ENCODE measurements around the gene FLT1. TPM values are rescaled to one million over a fixed set of nuclear protein-coding genes. Genes with fewer than 3 reads are reported as not detected.

FLT1 gene
- total and polyA plus RNA-seq, 2 of the 13 experiments (the other 11 are each of a cell fraction or from before 2014, with no cell fraction given) = 0.02 TPM; not detected in 1

- WGBS (ENCODE audit: low lambda C conversion rate) = 87% methylated on average over 10 of the region's 10 CpGs
- TF ChIP-seq ARNT (IDR thresholded peaks at IDR 0.05) (no peak), ARID2 (CRISPR knock-in tag; IDR thresholded peaks at IDR 0.05; ENCODE audit: borderline replicate concordance) (no peak)
- Histone ChIP-seq H3K4me1 (ENCODE audit: insufficient read depth, low read length) (no peaks in the 10 kb centered on the region), H3K36me3 (replicated peaks in 1 of 2; ENCODE audit: control insufficient read depth in 1 of 2, insufficient read depth in 2 of 2, low read length in 2 of 2) (no peaks in the 10 kb centered on the region; a peak in 1 of 5 replicates), H3K27me3 (ENCODE audit: control insufficient read depth in 1 of 2, insufficient read depth in 2 of 2, low read length in 2 of 2) (no peaks in the 10 kb centered on the region), H3K79me2 (ENCODE audit: insufficient read depth, low read length) (no peaks in the 10 kb centered on the region), H3K27ac (ENCODE audit: extremely low read length, insufficient read depth, low read length) (no peak overlapping the region), H3K4me2 (ENCODE audit: low read depth, low read length) (no peak overlapping the region), H3K4me3 (replicated peaks in 1 of 3; ENCODE audit: insufficient read depth in 1 of 3, low read depth in 2 of 3, low read length in 3 of 3) (no peak overlapping the region), H3K9me3 (ENCODE audit: low read length) (no peaks in the 10 kb centered on the region), H4K20me1 (ENCODE audit: insufficient read depth, low read length) (no peaks in the 10 kb centered on the region), H2AFZ (ENCODE audit: low read length) (no peak overlapping the region), H3K9ac (ENCODE audit: insufficient read depth, low read depth, low read length) (no peak overlapping the region)
- no TSS peak for BruUV-seq (replicated peaks)
- FAIRE-seq = no peak
- in situ Hi-C loops (cut with HindIII; ENCODE audit: extremely low pct_ligation_motif_present, low pct_unique_long_range_greater_than_20kb) = no loop called here
- no peak for ATAC-seq
- POLR2A ChIA-PET = no interaction called here
- intact Hi-C loops (cut with micrococcal nuclease; ENCODE audit: unreplicated experiment) = no loop called here
- no peak for DNase-seq (ENCODE audit: low spot score)
- CTCF ChIA-PET (ENCODE audit: low intra/inter-chr PET ratio, low total read pairs) = no interaction called here
These were observed 244.4 kb downstream of the FLT1 start for GRCh38 chr13:28250542-28250941.

Other genes with a start within 250 kb of the FLT1 start
- 118 and 183 TPM in 2 replicates for gene POMP, start 164.0 kb upstream of the FLT1 start, total RNA-seq (2016; rRNA removed; fragmentation: Illumina TruSeq; extraction: Trizol)
- 23.2 and 30.6 TPM in 2 replicates for gene POMP, start 164.0 kb upstream of the FLT1 start, polyA plus RNA-seq (2011; rRNA removed)
- gene SLC46A3, start 223.8 kb upstream of the FLT1 start, total RNA-seq (2016; rRNA removed; fragmentation: Illumina TruSeq; extraction: Trizol) = not detected in 2 replicates
- gene SLC46A3, start 223.8 kb upstream of the FLT1 start, polyA plus RNA-seq (2011; rRNA removed) = not detected in 2 replicates